NCI-H2171 (cell line): ENCODE results near the gene MICAL2.

Source experiments
- DNase-seq: peaks from one replicate; lab custom pipeline; 2025; lab: John Stamatoyannopoulos, UW

Gene MICAL2

GRCh38 chr11:12076840-12077534 lies 33.4 kb upstream of the MICAL2 start:
- DNase-seq: no peak

- DNase-seq: no peak
Observed at GRCh38 chr11:12077535-12078280, 32.7 kb upstream of the MICAL2 start.

- no peak for DNase-seq
Observed at GRCh38 chr11:12079726-12080556, 30.4 kb upstream of the MICAL2 start.

- no peak for DNase-seq
Observed at GRCh38 chr11:12083380-12083779, 27.0 kb upstream of the MICAL2 start.

GRCh38 chr11:12084256-12084655 lies 26.1 kb upstream of the MICAL2 start:
- DNase-seq: no peak

- DNase-seq: no peak
Observed at GRCh38 chr11:12085371-12086251, 24.8 kb upstream of the MICAL2 start.

- no peak for DNase-seq
Observed at GRCh38 chr11:12086271-12087074, 23.9 kb upstream of the MICAL2 start.

- DNase-seq: no peak
Observed at GRCh38 chr11:12087075-12088004, 23.1 kb upstream of the MICAL2 start.

GRCh38 chr11:12088047-12088481 lies 22.3 kb upstream of the MICAL2 start:
- no peak for DNase-seq

- DNase-seq: no peak
Observed at GRCh38 chr11:12088531-12088930, 21.9 kb upstream of the MICAL2 start.

- no peak for DNase-seq
Observed at GRCh38 chr11:12089041-12089440, 21.3 kb upstream of the MICAL2 start.

GRCh38 chr11:12089473-12089872 lies 20.9 kb upstream of the MICAL2 start:
- DNase-seq: no peak

GRCh38 chr11:12090061-12090591 lies 20.3 kb upstream of the MICAL2 start:
- DNase-seq: no peak

- no peak for DNase-seq
Observed at GRCh38 chr11:12090761-12091258, 19.6 kb upstream of the MICAL2 start.

- no peak for DNase-seq
Observed at GRCh38 chr11:12091956-12092558, 18.3 kb upstream of the MICAL2 start.

- DNase-seq: no peak
Observed at GRCh38 chr11:12092714-12093113, 17.7 kb upstream of the MICAL2 start.

- no peak for DNase-seq
Observed at GRCh38 chr11:12094872-12095800, 15.3 kb upstream of the MICAL2 start.

- no peak for DNase-seq
Observed at GRCh38 chr11:12097219-12097618, 13.2 kb upstream of the MICAL2 start.
